ENCODE measurements around the gene TNNT2. TPM values are rescaled to one million over a fixed set of nuclear protein-coding genes. Genes with fewer than 3 reads are reported as not detected.

Gene TNNT2
- total RNA-seq, 1 experiment from 2014 or later, result 0.17 TPM

Other genes with a start within 250 kb of the TNNT2 start
- gene TMEM9, start 223.2 kb downstream of the TNNT2 start, total RNA-seq (2014; rRNA removed; shearing (Covaris generic)), result 228 and 249 TPM in 2 replicates
- gene IGFN1, start 186.9 kb downstream of the TNNT2 start, total RNA-seq (2014; rRNA removed; shearing (Covaris generic)), result 0.24 TPM in 1 of 2 replicates, not detected in the other
- not detected in 2 replicates for gene PKP1, start 94.2 kb downstream of the TNNT2 start, total RNA-seq (2014; rRNA removed; shearing (Covaris generic))
- 4.3 and 4.5 TPM in 2 replicates for gene LAD1, start 21.6 kb upstream of the TNNT2 start, total RNA-seq (2014; rRNA removed; shearing (Covaris generic))
- gene TNNI1, start 44.0 kb upstream of the TNNT2 start, total RNA-seq (2014; rRNA removed; shearing (Covaris generic)), result 0.18 and 1.2 TPM in 2 replicates
- gene PHLDA3, start 91.5 kb upstream of the TNNT2 start, total RNA-seq (2014; rRNA removed; shearing (Covaris generic)), result 3.4 and 4.1 TPM in 2 replicates
- gene CSRP1, start 129.4 kb upstream of the TNNT2 start, total RNA-seq (2014; rRNA removed; shearing (Covaris generic)), result 0.73 and 0.74 TPM in 2 replicates
- 13.2 and 16.7 TPM in 2 replicates for gene NAV1, start 161.4 kb upstream of the TNNT2 start, total RNA-seq (2014; rRNA removed; shearing (Covaris generic))

Data from H7 (cell line).